SH-SY5Y (cell line): ENCODE measurements around the gene SNRPE.

Experiments used
- GATA2 ChIP-seq: IDR thresholded peaks from 2 replicates; pipeline ENCODE4 v1.6.1; 2011; ENCODE audit warnings: mild to moderate bottlenecking, low read depth, low read length
- GATA3 ChIP-seq: IDR thresholded peaks from 2 replicates; pipeline ENCODE4 v1.6.1; 2011; ENCODE audit warnings: low read depth, mild to moderate bottlenecking, low read length, moderate library complexity

Gene SNRPE

GRCh38 chr1:203861379-203862184 lies at the start of gene SNRPE:
Gene SNRPE, plus strand, starts transcription at chr1:203861599. Its CDS starts 61 bp downstream, at chr1:203861660.
- TF ChIP-seq GATA2: no peak
- TF ChIP-seq GATA3: no peak

DNA sequence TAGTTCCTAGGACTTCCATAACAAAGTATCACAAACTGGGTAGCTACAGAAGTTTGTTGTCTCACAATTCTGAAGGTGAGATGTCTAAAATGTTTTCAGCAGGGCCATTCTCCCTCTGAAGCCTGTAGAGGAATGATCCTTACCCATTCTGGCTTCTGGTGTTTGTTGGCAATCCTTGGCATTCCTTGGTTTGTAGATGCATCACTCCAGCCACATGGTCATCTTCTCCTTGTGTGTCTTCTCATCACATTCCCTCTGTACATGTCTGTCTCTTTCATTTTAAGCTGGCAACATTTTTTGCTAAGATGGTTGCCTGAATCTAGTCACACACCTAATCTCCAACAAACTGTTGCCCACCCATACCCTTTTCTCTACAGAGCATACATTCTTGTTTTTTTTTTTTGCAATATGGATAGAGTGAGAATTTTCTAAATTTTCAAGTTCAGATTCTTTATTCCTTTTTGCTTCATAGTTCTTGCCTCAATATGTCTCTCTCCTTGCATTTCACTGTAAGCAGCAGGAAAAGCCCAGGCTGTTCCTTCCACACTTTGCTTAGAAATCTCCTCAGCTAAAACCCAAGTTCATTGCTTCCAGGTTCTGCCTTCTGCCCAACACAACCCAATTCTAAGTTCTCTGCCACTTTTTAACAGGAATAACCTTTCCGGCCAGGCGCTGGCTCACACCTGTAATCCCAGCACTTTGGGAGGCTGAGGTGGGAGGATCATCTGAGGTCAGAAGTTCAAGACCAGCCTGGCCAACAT lies 47.6 kb upstream of the SNRPE start:
- no peak for TF ChIP-seq GATA3
- TF ChIP-seq GATA2: no peak

DNA sequence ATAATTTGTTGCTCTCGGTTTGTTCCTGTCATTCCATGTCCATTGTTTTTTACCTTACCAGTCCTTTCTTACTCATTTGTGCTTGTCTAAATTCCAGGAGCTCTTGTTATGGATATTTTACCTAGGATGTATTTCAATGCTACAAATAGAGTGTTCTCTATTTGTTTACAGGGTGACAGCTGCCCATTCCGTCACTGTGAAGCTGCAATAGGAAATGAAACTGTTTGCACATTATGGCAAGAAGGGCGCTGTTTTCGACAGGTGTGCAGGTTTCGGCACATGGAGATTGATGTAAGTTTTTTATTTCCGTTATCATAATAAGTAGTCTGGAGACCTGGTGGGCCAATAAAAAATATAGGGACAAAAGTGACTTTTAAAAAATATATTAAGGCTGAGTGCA lies 43.0 kb upstream of the SNRPE start:
- TF ChIP-seq GATA2 (no peak), GATA3 (no peak)

GRCh38 chr1:203823306-203823705 lies 38.1 kb upstream of the SNRPE start:
- TF ChIP-seq GATA2 (no peak), GATA3 (no peak)

DNA sequence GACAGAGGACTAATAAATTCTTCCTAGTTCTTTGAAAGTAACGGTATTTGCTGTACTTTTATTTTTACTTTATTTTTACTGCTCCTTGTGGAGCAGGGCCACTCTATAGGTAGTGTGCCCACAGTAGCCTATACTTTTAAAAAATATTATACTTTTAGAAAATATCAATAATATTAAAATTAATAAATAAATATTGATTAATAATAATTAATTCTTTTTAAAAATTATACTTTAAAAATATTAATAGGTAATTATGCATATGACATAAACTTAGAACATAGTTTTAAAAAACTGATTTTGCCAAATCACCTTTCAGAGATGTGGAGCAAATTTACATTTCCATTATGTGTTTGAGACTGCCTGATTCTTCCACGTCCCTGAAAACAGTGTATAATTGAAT lies 35.2 kb upstream of the SNRPE start:
- TF ChIP-seq GATA3: no peak
- no peak for TF ChIP-seq GATA2

DNA sequence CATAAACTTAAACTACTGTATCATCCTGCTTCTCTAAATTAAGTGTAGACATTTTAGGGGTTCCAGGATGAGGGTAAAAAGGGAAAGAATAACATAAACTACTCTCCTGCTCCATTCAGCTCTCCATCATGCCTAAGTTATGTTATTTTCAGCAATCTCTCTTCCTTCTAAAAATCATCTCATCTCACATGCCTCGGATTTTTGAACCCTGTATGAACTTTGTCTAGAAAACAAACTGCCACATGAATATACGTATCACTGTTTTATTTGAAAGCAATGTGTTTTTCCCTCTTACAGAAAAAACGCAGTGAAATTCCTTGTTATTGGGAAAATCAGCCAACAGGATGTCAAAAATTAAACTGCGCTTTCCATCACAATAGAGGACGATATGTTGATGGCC lies 33.4 kb upstream of the SNRPE start:
- TF ChIP-seq GATA2 (no peak), GATA3 (no peak)

DNA sequence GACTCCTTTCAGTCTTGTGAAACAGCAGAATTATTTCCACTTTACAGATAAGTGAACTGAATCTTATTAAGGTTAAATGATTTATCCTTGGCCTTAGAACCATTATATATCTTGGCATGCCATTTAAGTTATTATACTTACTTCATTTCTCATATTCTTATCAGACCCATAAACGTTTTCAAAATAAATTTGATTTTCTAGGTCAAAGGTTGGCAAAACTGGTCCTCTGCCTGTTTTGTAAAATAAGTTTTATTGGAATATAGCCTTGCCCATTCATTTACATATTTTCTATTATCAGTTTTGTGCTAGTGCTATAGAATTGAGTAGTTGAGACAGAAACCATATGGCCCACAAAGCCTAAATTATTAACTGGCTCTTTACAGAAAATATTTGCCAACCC lies 32.9 kb upstream of the SNRPE start:
- TF ChIP-seq GATA2 (no peak), GATA3 (no peak)

DNA sequence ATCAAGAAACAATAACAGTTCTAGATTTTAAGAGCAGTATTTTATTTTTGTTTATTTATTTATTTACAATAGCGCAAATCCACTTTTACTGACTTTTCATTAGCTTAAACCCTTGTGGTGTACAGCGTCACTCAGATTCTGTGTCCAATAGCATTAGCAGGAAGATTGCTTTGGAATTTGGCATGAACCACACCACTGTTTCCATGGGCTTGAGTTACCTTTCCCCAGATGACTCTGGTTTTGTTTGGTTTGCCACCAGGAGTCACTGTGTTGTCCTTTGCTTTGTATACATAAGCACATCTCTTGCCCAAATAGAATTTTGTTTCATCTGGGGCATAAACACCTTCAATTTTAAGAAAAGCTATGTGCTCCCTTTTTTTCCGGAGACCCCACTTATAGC lies 25.9 kb upstream of the SNRPE start:
- TF ChIP-seq GATA2 (no peak), GATA3 (no peak)

DNA sequence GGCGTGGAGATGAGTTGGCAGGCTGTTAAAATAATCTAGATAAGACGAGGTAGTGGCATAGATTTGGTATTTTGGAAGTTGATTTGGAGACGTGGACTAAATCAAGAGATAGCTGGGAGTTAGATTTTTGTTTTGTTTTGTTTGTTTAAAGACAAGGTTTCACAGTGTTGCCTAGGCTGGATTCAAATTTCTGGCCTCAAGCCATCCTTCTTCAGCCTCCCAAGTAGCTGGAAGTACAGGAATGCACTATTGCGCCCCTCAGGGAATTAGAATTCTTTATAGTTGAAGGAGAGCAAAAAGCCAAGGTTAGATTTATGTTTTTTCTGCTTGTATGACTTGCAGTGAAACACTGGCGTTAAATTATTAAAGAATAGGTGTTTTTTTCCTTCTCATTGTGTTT lies 22.3 kb upstream of the SNRPE start:
- TF ChIP-seq GATA3 (no peak), GATA2 (no peak)

GRCh38 chr1:203840208-203840808 lies 21.1 kb upstream of the SNRPE start:
- no peak for TF ChIP-seq GATA2
- TF ChIP-seq GATA3: no peak

DNA sequence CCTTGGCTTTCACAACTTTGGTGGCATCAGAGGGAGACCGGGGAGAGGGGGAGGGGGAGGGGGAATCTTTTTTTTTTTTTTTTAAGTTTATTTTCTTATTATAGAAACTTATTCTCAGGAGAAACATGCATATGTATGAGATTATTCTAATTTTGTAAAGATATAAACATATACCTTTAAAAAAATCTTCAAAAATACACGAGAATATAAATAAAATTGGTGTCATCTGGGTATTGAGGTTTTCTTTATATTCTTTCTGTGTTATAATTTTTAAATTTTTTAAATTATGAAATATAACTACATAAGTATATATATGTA lies 18.9 kb upstream of the SNRPE start:
- TF ChIP-seq GATA2: no peak
- no peak for TF ChIP-seq GATA3

DNA sequence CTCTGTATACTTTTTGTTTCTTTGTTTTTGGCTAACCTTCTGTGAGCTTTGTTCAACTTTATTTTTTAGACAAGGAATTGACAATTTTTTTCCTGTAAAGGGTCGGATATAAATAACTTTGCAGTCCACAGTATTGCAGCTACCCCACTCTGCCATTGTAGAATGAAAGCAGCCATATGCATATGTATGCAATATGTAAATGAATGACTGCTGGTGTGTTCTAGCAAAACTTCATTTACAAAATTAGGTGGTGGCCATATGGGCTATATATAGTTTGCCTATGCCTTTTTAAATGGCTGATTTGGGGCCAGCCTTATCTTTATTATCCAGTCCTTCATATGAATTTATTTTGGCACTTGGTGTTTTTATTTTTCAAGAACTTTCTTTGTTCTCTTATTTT lies 18.0 kb upstream of the SNRPE start:
- TF ChIP-seq GATA3 (no peak), GATA2 (no peak)

DNA sequence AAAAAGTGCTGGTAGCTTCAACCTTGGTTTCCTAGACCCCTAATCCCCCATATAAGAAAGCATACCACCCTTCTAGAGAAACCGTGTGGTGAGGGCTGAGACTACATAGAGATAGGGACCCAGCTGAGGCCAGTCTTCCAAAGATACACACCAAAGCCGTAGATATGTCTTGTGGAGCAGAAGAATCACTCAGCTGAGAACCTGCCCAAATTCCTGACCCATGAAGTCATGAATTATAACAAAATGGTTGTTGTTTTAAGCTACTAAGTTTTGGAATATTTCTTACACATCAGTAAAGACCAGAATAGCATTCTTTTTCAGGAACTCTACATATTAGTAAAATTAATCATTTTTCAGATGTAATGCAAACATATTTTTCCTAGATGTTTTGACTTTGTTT lies 3.3 kb upstream of the SNRPE start:
- TF ChIP-seq GATA2 (no peak), GATA3 (no peak)

GRCh38 chr1:203858975-203859374 lies 2.4 kb upstream of the SNRPE start:
- no peak for TF ChIP-seq GATA2
- TF ChIP-seq GATA3: no peak

DNA sequence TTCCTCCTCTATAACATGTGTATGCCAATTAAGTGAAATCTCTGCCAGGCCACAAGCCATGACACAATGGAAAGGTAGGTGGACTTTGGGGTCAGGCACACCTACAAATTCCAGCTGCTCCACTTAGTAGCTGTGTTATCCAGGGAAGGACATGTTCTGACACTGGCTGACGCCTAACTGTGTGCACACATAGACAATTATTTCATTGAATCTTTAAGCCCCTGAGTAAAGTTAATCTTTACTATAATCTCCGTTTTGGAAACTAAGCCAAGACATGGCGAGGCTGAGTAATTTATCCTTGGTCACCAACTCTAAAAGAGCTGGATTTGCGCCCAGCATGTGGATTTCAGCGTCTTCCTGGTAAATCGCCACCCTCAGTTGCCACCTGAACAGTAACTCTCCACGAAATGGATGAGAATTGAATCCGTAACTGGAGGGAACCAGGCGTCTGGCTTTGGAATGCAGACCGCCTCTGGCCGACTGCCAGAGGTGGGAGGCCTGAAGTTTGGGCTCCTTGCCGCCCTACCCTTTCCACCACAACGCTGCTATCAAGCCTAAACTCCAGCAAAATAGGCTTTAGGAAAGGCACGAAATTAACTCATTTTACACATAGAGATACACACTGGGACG lies 888 bp upstream of the SNRPE start:
- TF ChIP-seq GATA2 (no peak), GATA3 (no peak)
